Colonic mucosa (tissue), 4 donors: ENCODE measurements around the gene PIK3R2. TPM values are rescaled to one million over a fixed set of nuclear protein-coding genes. Genes with fewer than 3 reads are reported as not detected.

ENCODE experiments used
- DNase-seq: peaks from one replicate; pipeline ENCODE4 v3.0.0-alpha.2; 2020
- H3K27ac ChIP-seq: fragments of 200-600 bp; one replicate; pipeline ENCODE4 v1.8.0; 2021
- H3K27me3 ChIP-seq: fragments of 200-600 bp; one replicate; pipeline ENCODE4 v1.8.0; 2021
- H3K36me3 ChIP-seq: fragments of 200-600 bp; one replicate; pipeline ENCODE4 v1.8.0; 2021
- H3K4me1 ChIP-seq: fragments of 200-600 bp; one replicate; pipeline ENCODE4 v1.8.0; 2021; ENCODE audit warnings: mild to moderate bottlenecking
- H3K4me3 ChIP-seq: fragments of 200-600 bp; one replicate; pipeline ENCODE4 v1.8.0; 2021
- H3K9ac ChIP-seq, 2 donors: one replicate each; pipeline ENCODE4 v1.7.0; 2013; ENCODE audit warnings: control low read depth in 2 of 2, low read depth in 2 of 2, low read length in 2 of 2
- H3K9me3 ChIP-seq: fragments of 200-600 bp; one replicate; pipeline ENCODE4 v1.8.0; 2021
- CTCF ChIP-seq: fragments of 200-600 bp; IDR thresholded peaks from one replicate; pipeline ENCODE4 v1.8.0; 2022; ENCODE audit warnings: antibody characterized with exemption, mild to moderate bottlenecking
- intact Hi-C: fragments of 100-400 bp; cut with DNase I; formaldehyde crosslinking; loops from one replicate; pipeline ENCODE4 v1.14.1; 2022
- total RNA-seq, 2 donors: library from RNA; stranded (reverse); fragmentation: NEBNext Ultra II Directional in 1 of 2; extraction: Animal tissue kit (Norgen Biotek cat#: 25700) in 1 of 2; gene quantifications; one replicate each; pipeline ENCODE4 v1.2.1, GENCODE V29; 2021
- donor health status: healthy.
- donor health status: DM: no; HTN: no; CAD: no.
- donor health status: DM: no; HTN: no; CAD: no.

The PIK3R2 gene
- total RNA-seq, 2 donors from 2014 or later = 42.9 to 48.2 TPM

DNA sequence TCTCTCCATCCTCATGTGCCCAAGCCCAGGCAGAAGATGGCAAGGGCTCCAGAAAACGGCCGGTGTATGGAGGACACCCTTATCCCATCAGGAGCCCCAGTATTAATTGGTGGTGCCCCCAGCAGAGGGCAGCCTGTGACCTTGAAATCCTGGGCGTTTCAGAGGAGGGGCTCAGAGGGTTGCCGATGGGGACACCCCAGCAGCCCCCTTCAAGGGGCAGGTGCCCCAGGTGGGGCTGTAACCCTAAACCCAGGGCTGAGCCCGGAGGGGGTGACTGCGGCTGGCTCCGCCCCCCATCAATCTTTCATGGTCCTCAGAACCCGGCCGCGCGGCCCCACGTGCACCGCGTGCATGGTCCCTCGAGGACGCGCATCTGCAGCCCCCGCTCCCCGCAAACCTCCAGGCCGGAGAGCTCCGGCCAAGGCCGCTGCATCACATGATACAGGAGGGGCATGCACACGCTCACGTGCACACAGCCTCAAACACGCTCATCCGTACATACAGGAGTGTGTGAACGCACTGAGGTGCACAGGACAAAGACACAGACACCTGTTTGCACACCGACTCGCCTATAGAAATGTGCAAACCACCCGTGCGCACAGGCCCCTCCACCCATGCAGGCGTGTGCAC lies 49.9 kb downstream of the PIK3R2 start:
- no peak for TF ChIP-seq CTCF
- peak overlapping the region; percentile 85 to 86 for H3K9ac ChIP-seq
- intact Hi-C loops = loop anchor here (10.0 kb wide), 1 partner anchor 212 kb away; the partner anchor contains the start of gene SSBP4

GRCh38 chr19:18203408-18203862 lies 50.5 kb downstream of the PIK3R2 start:
- TF ChIP-seq CTCF = no peak
- H3K9ac ChIP-seq = peak overlapping the region; percentile 85 to 86
- no peak overlapping the region for H3K27ac ChIP-seq
- H3K9me3 ChIP-seq = no peaks in the 10 kb centered on the region
- peak overlapping the region; percentile 55 for H3K4me3 ChIP-seq
- H3K36me3 ChIP-seq = no peaks in the 10 kb centered on the region
- peaks cover 5% of the 10 kb centered on the region for H3K4me1 ChIP-seq
- intact Hi-C loops = loop anchor here (10.0 kb wide), 1 partner anchor 211 kb away; the partner anchor contains the start of gene SSBP4
- H3K27me3 ChIP-seq = no peaks in the 10 kb centered on the region
- DNase-seq = peak; percentile 68

More for the DNA sequence above, 49.9 kb downstream of the PIK3R2 start:
- Histone ChIP-seq H3K36me3 (no peaks in the 10 kb centered on the region), H3K9me3 (no peaks in the 10 kb centered on the region), H3K27ac (no peak overlapping the region), H3K4me3 (peak overlapping the region; percentile 55), H3K4me1 (peaks cover 5% of the 10 kb centered on the region), H3K27me3 (no peaks in the 10 kb centered on the region)
- peak; percentile 55 for DNase-seq

GRCh38 chr19:18203863-18204393 lies 51.0 kb downstream of the PIK3R2 start, which contains the start of gene RAB3A:
RAB3A (minus strand) TSS chr19:18204042; CDS start chr19:18202740, 1,302 bp downstream.
- peak; percentile 100 for DNase-seq
- H3K36me3 ChIP-seq = no peaks in the 10 kb centered on the region
- peak within 1 kb of the TSS; percentile 55 for H3K4me3 ChIP-seq
- peak within 1 kb of the TSS; percentile 85 to 86 for H3K9ac ChIP-seq
- no peaks in the 10 kb centered on the region for H3K27me3 ChIP-seq
- TF ChIP-seq CTCF = no peak
- peaks cover 5% of the 10 kb centered on the region for H3K4me1 ChIP-seq
- peak within 1 kb of the TSS; percentile 92 for H3K27ac ChIP-seq
- intact Hi-C loops = loop anchor here (10.0 kb wide), 1 partner anchor 211 kb away; the partner anchor contains the start of gene SSBP4
- no peaks in the 10 kb centered on the region for H3K9me3 ChIP-seq

DNA sequence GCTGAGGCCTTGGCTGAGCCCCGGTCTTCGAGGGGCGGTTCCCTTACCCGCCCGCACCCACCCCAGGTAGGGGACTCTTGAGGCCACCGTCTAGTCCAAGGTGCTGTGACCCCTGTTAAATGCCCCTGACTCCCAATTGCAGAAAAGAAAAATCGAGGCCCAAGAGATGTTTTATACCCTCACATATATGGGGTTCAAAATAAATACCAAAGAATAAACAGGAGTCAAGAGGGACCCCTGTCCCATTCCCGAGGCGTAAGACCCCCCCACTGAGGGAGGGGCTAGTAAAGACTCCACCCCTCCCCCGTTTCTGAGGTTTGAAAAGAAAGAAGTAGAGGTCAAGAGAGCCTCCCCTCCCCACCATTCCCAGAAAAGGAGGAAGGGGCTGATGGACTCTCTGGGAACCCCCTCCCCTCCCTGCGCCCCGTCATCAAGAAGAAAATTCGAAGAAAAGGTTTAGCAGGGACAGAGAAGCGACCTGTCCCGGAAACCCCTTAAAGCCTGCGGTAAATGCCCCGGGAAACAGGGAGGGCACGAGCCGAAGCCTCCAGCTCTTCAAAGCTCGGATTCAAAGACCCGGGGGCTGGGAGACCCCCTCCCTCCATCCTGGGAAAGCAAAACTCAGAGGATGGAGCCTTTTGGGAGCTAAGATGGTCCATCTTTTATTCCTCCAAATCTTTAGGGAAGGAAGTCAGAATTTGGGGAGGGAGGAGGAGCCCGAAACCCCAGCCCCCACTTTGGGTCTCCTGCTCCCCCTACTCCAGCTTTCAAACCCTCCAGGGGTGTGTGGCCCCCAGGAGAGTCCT lies 51.6 kb downstream of the PIK3R2 start:
- Histone ChIP-seq H3K4me3 (peak overlapping the region; percentile 53), H3K4me1 (peaks cover 5% of the 10 kb centered on the region), H3K36me3 (no peaks in the 10 kb centered on the region), H3K27me3 (no peaks in the 10 kb centered on the region), H3K9ac (peak overlapping the region; percentile 77 to 83), H3K27ac (peak overlapping the region; percentile 92), H3K9me3 (no peaks in the 10 kb centered on the region)
- peak; percentile 75 for DNase-seq
- no peak for TF ChIP-seq CTCF
- intact Hi-C loops = loop anchor here (5.0 to 10.0 kb wide), 2 partner anchors 48 to 210 kb away; partner anchors contain the start of gene SSBP4
